OCI-LY3 (cell line): ENCODE results near the gene CADM4.

Source experiments
- CTCF ChIP-seq: fragments of 200-600, 300-600 bp; sonication (generic); IDR thresholded peaks from 2 replicates; pipeline ENCODE4 v1.5.1; 2014; ENCODE audit warnings: antibody characterized with exemption, low read length, low read depth
- EZH2phosphoT487 ChIP-seq: fragments of 200-600 bp; shearing (Covaris generic); IDR thresholded peaks from 2 replicates; pipeline ENCODE4 v1.6.1; 2018; ENCODE audit warnings: antibody characterized with exemption, mixed run types, low read depth

GRCh38 chr19:43674596-43674995 lies 34.9 kb upstream of the CADM4 start:
- TF ChIP-seq CTCF = no peak
- no peak for TF ChIP-seq EZH2phosphoT487
